Glutamatergic neuron (in vitro differentiated cells): ENCODE data around the gene JAG1. TPM values are rescaled to one million over a fixed set of nuclear protein-coding genes. Genes with fewer than 3 reads are reported as not detected.
A peak's percentile ranks its signal among the peaks of the same experiment; 100 is the strongest.

Experiments
- DNase-seq: peaks from one replicate; pipeline ENCODE4 v3.0.0; 2022
- H3K27ac Mint-ChIP-seq: one replicate; pipeline ENCODE4 v1.8.0; 2020; ENCODE audit warnings: mild to moderate bottlenecking, mixed read lengths, inconsistent platforms; ENCODE audit not compliant: unreplicated experiment
- H3K27me3 Mint-ChIP-seq: one replicate; pipeline ENCODE4 v1.8.0; 2020; ENCODE audit warnings: mild to moderate bottlenecking, moderate library complexity, mixed read lengths, inconsistent platforms; ENCODE audit not compliant: unreplicated experiment
- H3K36me3 Mint-ChIP-seq: one replicate; pipeline ENCODE4 v1.8.0; 2020; ENCODE audit warnings: mild to moderate bottlenecking, mixed read lengths, inconsistent platforms; ENCODE audit not compliant: unreplicated experiment
- H3K4me1 Mint-ChIP-seq: one replicate; pipeline ENCODE4 v1.8.0; 2020; ENCODE audit warnings: mild to moderate bottlenecking, low read depth, mixed read lengths, inconsistent platforms; ENCODE audit not compliant: unreplicated experiment
- H3K4me3 Mint-ChIP-seq: one replicate; pipeline ENCODE4 v1.8.0; 2020; ENCODE audit warnings: mild to moderate bottlenecking, mixed read lengths, inconsistent platforms; ENCODE audit not compliant: unreplicated experiment
- H3K9me3 Mint-ChIP-seq: one replicate; pipeline ENCODE4 v1.8.0; 2020; ENCODE audit warnings: mild to moderate bottlenecking, moderate library complexity, mixed read lengths, inconsistent platforms; ENCODE audit not compliant: unreplicated experiment
- total RNA-seq: library from RNA; stranded (reverse); fragmentation: NEBNext Ultra II Directional; extraction: Animal tissue kit (Norgen Biotek cat#: 25700); gene quantifications from one replicate; pipeline ENCODE4 v1.2.1, GENCODE V29; 2021; ENCODE audit not compliant: unreplicated experiment
- TF ChIP-seq, protein P1 (sequence below): fragments of 200-600 bp; sonication (generic); IDR thresholded peaks from one replicate; pipeline ENCODE4 v1.5.0; 2021; ENCODE audit not compliant: partially characterized antibody, unreplicated experiment

Gene JAG1
- total RNA-seq, 1 donor from 2014 or later: 11.4 TPM

DNA sequence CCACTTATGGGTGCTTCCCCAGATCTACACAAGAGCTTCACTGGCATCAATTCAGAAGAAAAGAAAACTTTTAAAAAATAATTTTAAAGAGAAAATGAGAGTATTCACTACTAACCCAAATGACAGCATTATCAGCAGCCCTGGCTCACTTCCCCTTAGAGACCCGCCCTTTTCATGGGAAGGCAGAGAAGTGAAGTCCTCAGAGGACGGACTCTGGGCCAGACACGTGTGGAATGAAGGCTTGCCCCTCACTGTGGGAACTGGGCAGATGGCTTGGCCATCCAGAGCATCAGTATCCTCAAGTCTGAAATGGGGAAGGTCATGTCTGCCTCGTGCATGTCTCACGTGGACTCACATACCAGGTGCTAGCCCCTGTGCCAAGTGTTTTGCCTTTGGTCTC is 63.5 kb downstream of the JAG1 start:
- Mint-ChIP-seq H3K4me1 (peaks cover 13% of the 10 kb centered on the region), H3K36me3 (no peaks in the 10 kb centered on the region), H3K4me3 (no peak overlapping the region), H3K27me3 (peaks cover 1% of the 10 kb centered on the region), H3K9me3 (no peaks in the 10 kb centered on the region), H3K27ac (no peak overlapping the region)
- DNase-seq: no peak
- TF ChIP-seq, protein P1, sequence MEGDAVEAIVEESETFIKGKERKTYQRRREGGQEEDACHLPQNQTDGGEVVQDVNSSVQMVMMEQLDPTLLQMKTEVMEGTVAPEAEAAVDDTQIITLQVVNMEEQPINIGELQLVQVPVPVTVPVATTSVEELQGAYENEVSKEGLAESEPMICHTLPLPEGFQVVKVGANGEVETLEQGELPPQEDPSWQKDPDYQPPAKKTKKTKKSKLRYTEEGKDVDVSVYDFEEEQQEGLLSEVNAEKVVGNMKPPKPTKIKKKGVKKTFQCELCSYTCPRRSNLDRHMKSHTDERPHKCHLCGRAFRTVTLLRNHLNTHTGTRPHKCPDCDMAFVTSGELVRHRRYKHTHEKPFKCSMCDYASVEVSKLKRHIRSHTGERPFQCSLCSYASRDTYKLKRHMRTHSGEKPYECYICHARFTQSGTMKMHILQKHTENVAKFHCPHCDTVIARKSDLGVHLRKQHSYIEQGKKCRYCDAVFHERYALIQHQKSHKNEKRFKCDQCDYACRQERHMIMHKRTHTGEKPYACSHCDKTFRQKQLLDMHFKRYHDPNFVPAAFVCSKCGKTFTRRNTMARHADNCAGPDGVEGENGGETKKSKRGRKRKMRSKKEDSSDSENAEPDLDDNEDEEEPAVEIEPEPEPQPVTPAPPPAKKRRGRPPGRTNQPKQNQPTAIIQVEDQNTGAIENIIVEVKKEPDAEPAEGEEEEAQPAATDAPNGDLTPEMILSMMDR: no peak

DNA sequence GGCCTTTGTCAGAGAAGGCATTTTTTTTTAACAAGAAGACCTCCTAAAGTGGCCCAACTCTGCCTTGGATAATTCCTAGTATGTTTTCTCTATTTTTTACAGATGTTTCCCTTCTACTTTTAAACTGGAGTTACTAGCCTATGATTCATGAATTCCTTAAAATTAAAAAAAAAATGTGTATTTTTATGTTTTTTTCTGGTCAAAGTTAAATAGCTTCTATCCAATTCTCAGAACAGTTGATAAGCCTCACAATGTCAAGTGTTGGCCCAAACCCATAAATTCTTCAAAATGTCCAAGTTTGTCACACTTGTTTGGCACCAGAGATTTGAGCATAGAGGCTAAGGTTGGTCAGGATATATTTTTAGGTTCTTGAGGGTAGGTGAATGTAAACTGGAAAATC is 64.0 kb downstream of the JAG1 start:
- H3K4me3 Mint-ChIP-seq: no peak overlapping the region
- DNase-seq: no peak
- H3K27ac Mint-ChIP-seq: no peak overlapping the region
- no peaks in the 10 kb centered on the region for H3K9me3 Mint-ChIP-seq
- H3K27me3 Mint-ChIP-seq: peaks cover 1% of the 10 kb centered on the region
- H3K36me3 Mint-ChIP-seq: no peaks in the 10 kb centered on the region
- H3K4me1 Mint-ChIP-seq: peaks cover 16% of the 10 kb centered on the region
- TF ChIP-seq, protein P1: no peak

DNA sequence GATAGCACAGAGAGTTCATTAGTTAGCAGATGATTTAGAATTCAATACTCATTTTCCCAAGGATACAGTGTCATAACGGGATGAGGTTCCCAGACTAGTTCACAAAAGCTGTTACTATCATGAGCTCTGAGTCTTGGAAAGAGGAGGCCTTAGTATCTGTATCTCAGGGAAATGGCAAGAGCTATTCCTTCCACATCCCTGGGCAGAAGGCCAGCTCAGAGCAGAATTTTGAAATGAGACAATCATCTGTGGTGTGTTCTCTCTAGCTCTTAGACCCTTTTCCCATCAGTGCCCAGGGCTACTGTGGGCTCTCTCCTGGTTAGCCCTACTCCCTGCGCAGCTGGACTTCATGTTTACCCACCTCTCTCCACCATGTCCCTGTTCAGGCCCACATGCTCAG is 64.5 kb downstream of the JAG1 start:
- Mint-ChIP-seq H3K27ac (no peak overlapping the region), H3K36me3 (no peaks in the 10 kb centered on the region), H3K4me1 (peaks cover 19% of the 10 kb centered on the region), H3K27me3 (peaks cover 1% of the 10 kb centered on the region), H3K9me3 (no peaks in the 10 kb centered on the region), H3K4me3 (no peak overlapping the region)
- DNase-seq: no peak
- TF ChIP-seq, protein P1: no peak

DNA sequence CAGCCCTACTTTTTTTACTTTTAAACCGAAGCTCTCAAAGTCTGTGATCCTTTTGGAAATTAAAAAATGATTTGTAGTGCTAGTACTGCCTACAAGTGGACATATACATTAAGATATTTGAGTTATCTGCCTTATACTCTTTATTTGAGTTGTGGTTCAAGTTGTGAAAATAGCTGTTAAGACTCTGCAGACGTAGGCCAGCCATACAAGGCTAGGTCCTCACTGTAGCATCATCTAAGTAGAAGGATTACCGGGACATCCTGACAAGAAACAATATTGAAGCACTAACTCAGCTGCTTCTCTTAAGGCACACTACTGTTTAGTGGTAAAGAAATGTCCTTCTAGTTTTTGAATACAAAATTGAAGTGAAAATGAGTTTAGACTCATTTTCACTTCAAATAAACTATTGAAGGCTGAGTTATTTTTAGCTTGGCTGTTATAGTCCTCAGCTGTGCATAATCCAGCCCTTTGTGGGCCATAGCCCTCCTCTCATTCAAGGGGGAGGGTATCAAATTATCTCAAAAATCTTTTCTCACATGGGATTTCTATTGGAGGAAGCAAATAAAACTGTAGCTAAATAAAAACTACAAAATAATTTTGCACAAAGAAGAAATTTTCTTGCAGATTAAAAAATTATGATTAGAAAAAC is 68.1 kb downstream of the JAG1 start:
- peaks cover 7% of the 10 kb centered on the region for H3K27me3 Mint-ChIP-seq
- DNase-seq: no peak
- no peak overlapping the region for H3K4me3 Mint-ChIP-seq
- H3K36me3 Mint-ChIP-seq: no peaks in the 10 kb centered on the region
- TF ChIP-seq, protein P1: no peak
- peak overlapping the region; percentile 85 for H3K27ac Mint-ChIP-seq
- peaks cover 45% of the 10 kb centered on the region for H3K4me1 Mint-ChIP-seq
- peaks cover 2% of the 10 kb centered on the region for H3K9me3 Mint-ChIP-seq

DNA sequence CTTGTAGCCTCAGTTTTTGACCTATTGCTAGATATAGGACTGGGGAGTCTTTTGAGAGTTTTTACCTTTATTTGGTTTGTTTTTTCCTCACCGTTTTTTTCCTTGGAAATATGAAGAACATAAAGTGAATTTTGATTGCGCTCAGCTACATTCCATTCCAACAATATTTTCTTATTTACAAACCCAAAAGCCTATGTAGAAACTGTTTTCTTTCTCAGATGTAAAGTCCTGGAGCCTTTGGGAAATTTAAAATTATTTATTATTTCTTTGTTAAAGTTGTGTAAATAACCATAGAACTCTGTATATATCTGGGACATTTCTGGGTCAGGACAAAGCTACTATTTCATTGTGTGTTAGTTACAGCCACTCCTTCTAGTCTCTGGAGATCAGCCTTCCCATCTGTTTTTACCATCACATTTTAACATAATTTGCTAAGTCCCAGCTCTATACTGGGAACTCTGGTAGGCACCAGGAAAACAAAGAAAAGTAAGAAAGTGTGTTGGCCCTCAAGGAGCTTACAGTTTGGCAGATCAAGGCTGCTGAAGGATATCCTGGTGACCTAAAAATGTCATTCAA is 68.8 kb downstream of the JAG1 start:
- Mint-ChIP-seq H3K27me3 (peaks cover 7% of the 10 kb centered on the region), H3K9me3 (peaks cover 2% of the 10 kb centered on the region), H3K27ac (peak overlapping the region; percentile 85), H3K4me1 (peaks cover 45% of the 10 kb centered on the region), H3K36me3 (no peaks in the 10 kb centered on the region), H3K4me3 (no peak overlapping the region)
- TF ChIP-seq, protein P1: no peak
- DNase-seq: no peak
